Karpas-422 (cell line): ENCODE results near the gene NEDD4L. TPM values are rescaled to one million over a fixed set of nuclear protein-coding genes. Genes with fewer than 3 reads are reported as not detected.

Experiments
- DNase-seq: peaks from one replicate; pipeline ENCODE4 v3.0.0-alpha.2; 2015
- H2AFZ ChIP-seq: fragments of 200-600 bp; sonication (generic); 2 replicates; pipeline ENCODE4 v1.6.1; 2014; ENCODE audit warnings: antibody characterized with exemption, low read length, mixed read lengths
- H3K27ac ChIP-seq: fragments of 200-600 bp; sonication (generic); 2 replicates; pipeline ENCODE4 v1.5.1; 2014; ENCODE audit warnings: mild to moderate bottlenecking, low read length, moderate library complexity
- H3K27me3 ChIP-seq: fragments of 200-600 bp; sonication (generic); 2 replicates; pipeline ENCODE4 v1.6.1; 2014; ENCODE audit warnings: low read length, mixed read lengths
- H3K36me3 ChIP-seq: fragments of 200-600 bp; sonication (generic); 2 replicates; pipeline ENCODE4 v1.6.1; 2014; ENCODE audit warnings: low read length, mixed read lengths; ENCODE audit not compliant: insufficient read depth
- H3K4me1 ChIP-seq: fragments of 200-600 bp; sonication (generic); 2 replicates; pipeline ENCODE4 v1.6.1; 2014; ENCODE audit warnings: mild to moderate bottlenecking, low read length, mixed read lengths
- H3K4me2 ChIP-seq: fragments of 200-600 bp; sonication (generic); 2 replicates; pipeline ENCODE4 v1.6.1; 2014; ENCODE audit warnings: low read length, low read depth, mild to moderate bottlenecking; ENCODE audit not compliant: poor library complexity, severe bottlenecking
- H3K4me3 ChIP-seq: fragments of 200-600 bp; sonication (generic); 2 replicates; pipeline ENCODE4 v1.5.1; 2014; ENCODE audit warnings: mild to moderate bottlenecking, antibody characterized with exemption, low read length, mixed read lengths
- H3K79me2 ChIP-seq: fragments of 200-600 bp; sonication (generic); 2 replicates; pipeline ENCODE4 v1.6.1; 2014; ENCODE audit warnings: mild to moderate bottlenecking, low read length, mixed read lengths
- H3K9ac ChIP-seq: fragments of 200-600 bp; sonication (generic); 2 replicates; pipeline ENCODE4 v1.6.0; 2014; ENCODE audit warnings: low read length
- H3K9me2 ChIP-seq: fragments of 200-600 bp; sonication (generic), shearing (Covaris generic); replicated peaks from 2 replicates; pipeline ENCODE4 v1.6.0; 2014; ENCODE audit warnings: mild to moderate bottlenecking, low read length, moderate library complexity; ENCODE audit not compliant: insufficient read depth
- H3K9me3 ChIP-seq: fragments of 300-700, 200-600 bp; sonication (generic); 2 replicates; pipeline ENCODE4 v1.6.1; 2014; ENCODE audit warnings: low read length, mixed read lengths
- H4K20me1 ChIP-seq: fragments of 200-600 bp; sonication (generic); 2 replicates; pipeline ENCODE4 v1.6.1; 2014; ENCODE audit warnings: mild to moderate bottlenecking, antibody characterized with exemption, low read length, low read depth; ENCODE audit not compliant: insufficient read depth
- total RNA-seq: library from RNA; depleted of rRNA; stranded (reverse); fragments of >200 nt; shearing (Covaris generic); gene quantifications from 2 replicates; pipeline ENCODE4 v1.2.3, GENCODE V29; 2014; ENCODE audit warnings: low replicate concordance

The NEDD4L gene
- total RNA-seq, 1 experiment from 2014 or later = 17.1 TPM

DNA sequence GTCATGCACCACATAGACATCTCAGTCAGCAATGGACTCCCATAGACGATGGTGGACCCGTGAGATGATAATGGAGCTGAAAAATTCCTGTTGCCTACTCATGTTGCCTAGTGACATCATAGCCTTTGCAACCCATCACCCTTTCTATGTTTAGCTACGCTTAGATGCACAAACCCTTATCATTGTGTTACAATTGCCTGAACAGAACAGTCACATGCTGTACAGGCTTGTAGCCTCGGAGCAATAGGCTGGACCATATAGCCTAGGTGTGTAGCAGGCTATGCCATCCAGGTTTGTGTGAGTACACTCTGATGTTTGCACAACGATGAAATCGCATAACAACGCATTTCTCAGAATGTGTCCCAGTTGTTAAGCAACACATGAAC lies 363.2 kb downstream of the NEDD4L start:
- DNase-seq = no peak
- no peaks in the 10 kb centered on the region for H3K9me2 ChIP-seq
- no peak overlapping the region for H3K27ac ChIP-seq
- no peaks in the 10 kb centered on the region for H3K36me3 ChIP-seq
- no peaks in the 10 kb centered on the region for H3K79me2 ChIP-seq
- no peak overlapping the region for H3K4me2 ChIP-seq
- no peak overlapping the region for H2AFZ ChIP-seq
- no peaks in the 10 kb centered on the region for H4K20me1 ChIP-seq
- H3K4me3 ChIP-seq = no peak overlapping the region
- H3K9me3 ChIP-seq = no peaks in the 10 kb centered on the region
- no peaks in the 10 kb centered on the region for H3K4me1 ChIP-seq
- no peak overlapping the region for H3K9ac ChIP-seq
- H3K27me3 ChIP-seq = no peaks in the 10 kb centered on the region

- H4K20me1 ChIP-seq = no peaks in the 10 kb centered on the region
- no peaks in the 10 kb centered on the region for H3K36me3 ChIP-seq
- no peaks in the 10 kb centered on the region for H3K4me1 ChIP-seq
- no peak overlapping the region for H3K27ac ChIP-seq
- H2AFZ ChIP-seq = no peak overlapping the region
- no peak overlapping the region for H3K9ac ChIP-seq
- no peaks in the 10 kb centered on the region for H3K9me3 ChIP-seq
- no peak overlapping the region for H3K4me3 ChIP-seq
- H3K27me3 ChIP-seq = no peaks in the 10 kb centered on the region
- no peak for DNase-seq
- no peaks in the 10 kb centered on the region for H3K79me2 ChIP-seq
- no peak overlapping the region for H3K4me2 ChIP-seq
- no peaks in the 10 kb centered on the region for H3K9me2 ChIP-seq
Measured at GRCh38 chr18:58407649-58408407, 363.8 kb downstream of the NEDD4L start.

GRCh38 chr18:58408665-58409064 lies 364.6 kb downstream of the NEDD4L start:
- H3K9me3 ChIP-seq = no peaks in the 10 kb centered on the region
- no peak overlapping the region for H3K4me3 ChIP-seq
- H3K36me3 ChIP-seq = no peaks in the 10 kb centered on the region
- no peak overlapping the region for H3K9ac ChIP-seq
- H3K79me2 ChIP-seq = no peaks in the 10 kb centered on the region
- no peaks in the 10 kb centered on the region for H4K20me1 ChIP-seq
- no peak for DNase-seq
- no peak overlapping the region for H3K4me2 ChIP-seq
- H3K4me1 ChIP-seq = no peaks in the 10 kb centered on the region
- H3K9me2 ChIP-seq = no peaks in the 10 kb centered on the region
- no peaks in the 10 kb centered on the region for H3K27me3 ChIP-seq
- H3K27ac ChIP-seq = no peak overlapping the region
- no peak overlapping the region for H2AFZ ChIP-seq

- no peaks in the 10 kb centered on the region for H3K79me2 ChIP-seq
- no peak overlapping the region for H3K9ac ChIP-seq
- no peaks in the 10 kb centered on the region for H3K27me3 ChIP-seq
- H3K4me2 ChIP-seq = no peak overlapping the region
- no peaks in the 10 kb centered on the region for H4K20me1 ChIP-seq
- no peaks in the 10 kb centered on the region for H3K36me3 ChIP-seq
- DNase-seq = no peak
- no peak overlapping the region for H3K27ac ChIP-seq
- H3K4me3 ChIP-seq = no peak overlapping the region
- no peaks in the 10 kb centered on the region for H3K9me3 ChIP-seq
- H3K9me2 ChIP-seq = no peaks in the 10 kb centered on the region
- H3K4me1 ChIP-seq = no peaks in the 10 kb centered on the region
- no peak overlapping the region for H2AFZ ChIP-seq
Measured at GRCh38 chr18:58409802-58410445, 365.9 kb downstream of the NEDD4L start.

GRCh38 chr18:58411323-58411722 lies 367.3 kb downstream of the NEDD4L start:
- no peak overlapping the region for H3K27ac ChIP-seq
- H3K4me1 ChIP-seq = no peaks in the 10 kb centered on the region
- H3K27me3 ChIP-seq = no peaks in the 10 kb centered on the region
- H3K36me3 ChIP-seq = no peaks in the 10 kb centered on the region
- no peak overlapping the region for H3K4me3 ChIP-seq
- DNase-seq = no peak
- H3K4me2 ChIP-seq = no peak overlapping the region
- H3K9ac ChIP-seq = no peak overlapping the region
- no peak overlapping the region for H2AFZ ChIP-seq
- H3K9me2 ChIP-seq = no peaks in the 10 kb centered on the region
- H4K20me1 ChIP-seq = no peaks in the 10 kb centered on the region
- H3K79me2 ChIP-seq = no peaks in the 10 kb centered on the region
- no peaks in the 10 kb centered on the region for H3K9me3 ChIP-seq

DNA sequence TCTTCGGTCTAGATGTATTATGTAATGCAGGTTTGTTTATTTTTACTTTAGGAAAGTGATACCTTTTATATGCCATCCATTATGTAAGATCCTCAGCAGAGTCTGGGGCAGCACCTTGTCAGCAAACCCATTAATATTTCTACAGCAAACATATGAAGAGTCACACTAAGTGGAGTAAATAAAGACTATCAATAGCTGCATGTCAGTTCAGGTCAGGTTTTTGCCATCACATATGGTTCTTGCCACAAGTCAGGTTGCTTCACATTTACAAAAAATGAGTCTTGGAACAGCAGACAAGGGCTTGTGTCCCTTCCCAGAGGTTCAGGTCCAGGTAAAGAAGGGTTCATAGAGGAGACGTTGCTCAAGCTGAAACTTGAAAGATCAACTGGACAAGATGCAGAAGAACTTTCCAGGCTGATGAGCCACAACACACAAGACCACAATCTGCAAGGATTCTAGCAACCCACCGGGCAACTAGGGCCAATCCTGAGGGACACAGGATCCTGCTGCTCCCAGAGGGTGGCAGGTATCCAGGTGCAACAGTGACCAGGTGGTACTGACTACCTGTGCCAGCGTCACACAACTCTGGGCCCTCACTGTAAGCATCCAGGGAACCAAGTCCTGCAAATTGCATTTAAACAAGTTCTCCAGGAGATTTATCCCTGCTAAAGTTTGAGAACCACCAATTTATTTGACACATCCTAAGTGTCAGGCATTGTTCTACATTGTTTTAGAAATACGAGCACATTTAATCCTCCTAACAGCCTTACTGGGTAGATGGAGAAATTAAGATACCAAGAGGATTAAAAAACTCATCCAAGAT lies 369.0 kb downstream of the NEDD4L start:
- no peaks in the 10 kb centered on the region for H3K4me1 ChIP-seq
- no peaks in the 10 kb centered on the region for H3K27me3 ChIP-seq
- H3K4me2 ChIP-seq = no peak overlapping the region
- no peak overlapping the region for H3K27ac ChIP-seq
- H3K9me2 ChIP-seq = no peaks in the 10 kb centered on the region
- no peak overlapping the region for H3K9ac ChIP-seq
- H4K20me1 ChIP-seq = no peaks in the 10 kb centered on the region
- no peaks in the 10 kb centered on the region for H3K36me3 ChIP-seq
- DNase-seq = no peak
- H3K4me3 ChIP-seq = no peak overlapping the region
- H2AFZ ChIP-seq = no peak overlapping the region
- no peaks in the 10 kb centered on the region for H3K79me2 ChIP-seq
- H3K9me3 ChIP-seq = no peaks in the 10 kb centered on the region

DNA sequence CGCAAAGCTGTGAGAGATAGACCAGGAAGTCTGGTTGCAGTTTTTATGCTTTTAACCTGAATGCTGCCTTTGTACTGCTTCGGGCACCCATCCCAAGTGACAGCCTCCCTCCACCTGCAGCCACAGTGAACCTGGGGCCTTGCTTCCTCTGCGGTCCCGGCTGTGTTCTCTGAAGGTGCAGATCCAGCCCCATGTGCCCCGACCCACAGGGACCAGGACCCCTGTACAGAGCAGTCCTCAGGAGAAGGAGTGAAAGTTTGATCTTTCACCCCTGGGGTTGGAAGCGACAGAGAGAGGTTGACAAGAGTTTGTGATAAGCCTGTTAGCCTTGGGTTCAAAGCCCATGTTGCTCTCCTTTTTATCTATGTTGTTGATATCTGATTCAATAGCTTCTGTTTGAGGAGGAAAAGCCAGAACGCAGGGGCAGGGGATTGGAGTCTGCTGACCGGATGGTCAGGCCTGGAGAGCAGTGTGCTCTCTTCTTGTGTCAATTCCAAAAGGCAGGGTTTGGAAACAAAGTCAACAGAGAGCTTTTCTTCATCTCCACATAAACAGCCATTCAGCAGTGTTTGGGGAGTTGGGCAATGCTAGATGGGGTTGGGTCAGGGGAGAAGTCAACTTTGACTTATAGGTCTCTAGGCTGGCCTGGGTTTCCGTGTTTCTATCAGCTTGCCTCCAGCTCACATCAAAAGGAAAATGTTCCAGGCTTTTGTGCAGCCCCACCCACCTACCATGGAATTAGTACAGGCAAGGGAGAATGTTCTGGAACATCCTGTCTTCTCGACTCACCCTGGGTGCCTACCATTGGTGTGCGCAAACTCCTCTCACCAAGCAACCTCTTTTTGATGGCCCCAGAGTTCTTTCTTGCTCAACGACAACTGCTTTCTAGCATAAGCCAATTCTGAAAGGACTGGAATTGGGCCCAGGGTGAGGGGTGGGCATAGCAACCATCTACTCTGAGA lies 369.9 kb downstream of the NEDD4L start:
- no peak overlapping the region for H3K9ac ChIP-seq
- H3K79me2 ChIP-seq = no peaks in the 10 kb centered on the region
- H3K4me2 ChIP-seq = no peak overlapping the region
- H3K27ac ChIP-seq = no peak overlapping the region
- H3K4me1 ChIP-seq = no peaks in the 10 kb centered on the region
- no peak overlapping the region for H3K4me3 ChIP-seq
- no peak for DNase-seq
- no peaks in the 10 kb centered on the region for H4K20me1 ChIP-seq
- no peaks in the 10 kb centered on the region for H3K9me2 ChIP-seq
- no peaks in the 10 kb centered on the region for H3K27me3 ChIP-seq
- H2AFZ ChIP-seq = no peak overlapping the region
- no peaks in the 10 kb centered on the region for H3K36me3 ChIP-seq
- no peaks in the 10 kb centered on the region for H3K9me3 ChIP-seq
